GM12801 (cell line): ENCODE data around the gene SLC66A2.

ENCODE experiments used
- TF ChIP-seq, protein P1 (sequence below): IDR thresholded peaks from one replicate; pipeline ENCODE4 v1.5.1; 2011; ENCODE audit warnings: control low read depth; ENCODE audit not compliant: insufficient read length; ENCODE audit errors: extremely low read depth

The SLC66A2 gene

DNA sequence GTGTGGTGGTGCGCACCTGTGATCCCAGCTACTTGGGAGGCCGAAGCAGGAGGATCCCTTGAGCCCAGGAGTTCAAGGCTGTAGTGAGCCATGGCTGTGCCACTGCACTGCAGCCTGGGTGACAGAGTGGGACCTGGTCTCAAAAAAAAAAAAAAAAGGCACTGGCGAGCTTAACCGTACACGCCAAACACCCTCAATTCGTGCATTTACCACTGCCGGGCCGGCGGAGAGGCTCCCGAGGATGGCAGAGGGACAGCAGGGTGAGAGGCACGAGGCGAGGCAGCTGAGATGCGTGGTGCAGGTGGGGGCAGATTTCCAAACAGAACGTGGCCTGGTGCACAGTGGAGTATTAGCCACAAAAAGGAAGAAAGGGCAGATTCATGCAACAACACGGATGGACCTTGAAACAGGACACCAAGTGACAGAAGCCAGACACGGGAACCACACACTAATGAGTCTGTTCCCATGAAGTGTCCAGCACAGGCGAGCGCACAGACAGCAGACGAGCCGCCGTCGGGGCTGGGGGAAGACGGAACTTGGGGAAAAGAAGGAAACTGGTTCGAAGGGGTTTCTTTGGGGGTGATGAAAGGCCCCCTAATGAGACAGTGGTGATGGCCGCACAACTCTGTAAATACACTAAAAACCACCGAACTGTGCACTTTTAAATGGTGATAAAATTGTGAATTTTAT is 27.4 kb downstream of the SLC66A2 start:
- TF ChIP-seq, protein P1, sequence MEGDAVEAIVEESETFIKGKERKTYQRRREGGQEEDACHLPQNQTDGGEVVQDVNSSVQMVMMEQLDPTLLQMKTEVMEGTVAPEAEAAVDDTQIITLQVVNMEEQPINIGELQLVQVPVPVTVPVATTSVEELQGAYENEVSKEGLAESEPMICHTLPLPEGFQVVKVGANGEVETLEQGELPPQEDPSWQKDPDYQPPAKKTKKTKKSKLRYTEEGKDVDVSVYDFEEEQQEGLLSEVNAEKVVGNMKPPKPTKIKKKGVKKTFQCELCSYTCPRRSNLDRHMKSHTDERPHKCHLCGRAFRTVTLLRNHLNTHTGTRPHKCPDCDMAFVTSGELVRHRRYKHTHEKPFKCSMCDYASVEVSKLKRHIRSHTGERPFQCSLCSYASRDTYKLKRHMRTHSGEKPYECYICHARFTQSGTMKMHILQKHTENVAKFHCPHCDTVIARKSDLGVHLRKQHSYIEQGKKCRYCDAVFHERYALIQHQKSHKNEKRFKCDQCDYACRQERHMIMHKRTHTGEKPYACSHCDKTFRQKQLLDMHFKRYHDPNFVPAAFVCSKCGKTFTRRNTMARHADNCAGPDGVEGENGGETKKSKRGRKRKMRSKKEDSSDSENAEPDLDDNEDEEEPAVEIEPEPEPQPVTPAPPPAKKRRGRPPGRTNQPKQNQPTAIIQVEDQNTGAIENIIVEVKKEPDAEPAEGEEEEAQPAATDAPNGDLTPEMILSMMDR = no peak

DNA sequence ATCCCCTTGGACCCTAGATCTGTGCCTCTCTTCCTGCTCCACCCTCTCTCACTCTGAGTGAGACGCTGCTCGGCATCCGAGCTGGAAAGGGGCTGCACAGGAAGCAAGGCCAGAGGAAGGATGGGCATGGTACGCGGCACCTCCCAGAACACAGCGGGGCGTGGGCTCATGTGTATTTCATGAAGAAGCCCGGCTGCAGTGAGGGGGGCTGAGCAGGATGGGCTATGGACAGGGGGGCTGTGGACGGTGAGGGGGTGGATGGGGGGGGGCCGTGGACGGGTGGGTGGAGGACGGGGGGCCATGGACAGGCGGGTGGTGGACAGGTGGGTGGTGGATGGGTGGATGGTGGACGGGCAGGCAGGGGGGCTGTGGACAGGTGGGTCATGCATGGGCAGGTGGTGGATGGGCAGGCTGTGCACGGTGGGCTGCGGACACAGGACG is 28.5 kb downstream of the SLC66A2 start:
- TF ChIP-seq, protein P1 = no peak

DNA sequence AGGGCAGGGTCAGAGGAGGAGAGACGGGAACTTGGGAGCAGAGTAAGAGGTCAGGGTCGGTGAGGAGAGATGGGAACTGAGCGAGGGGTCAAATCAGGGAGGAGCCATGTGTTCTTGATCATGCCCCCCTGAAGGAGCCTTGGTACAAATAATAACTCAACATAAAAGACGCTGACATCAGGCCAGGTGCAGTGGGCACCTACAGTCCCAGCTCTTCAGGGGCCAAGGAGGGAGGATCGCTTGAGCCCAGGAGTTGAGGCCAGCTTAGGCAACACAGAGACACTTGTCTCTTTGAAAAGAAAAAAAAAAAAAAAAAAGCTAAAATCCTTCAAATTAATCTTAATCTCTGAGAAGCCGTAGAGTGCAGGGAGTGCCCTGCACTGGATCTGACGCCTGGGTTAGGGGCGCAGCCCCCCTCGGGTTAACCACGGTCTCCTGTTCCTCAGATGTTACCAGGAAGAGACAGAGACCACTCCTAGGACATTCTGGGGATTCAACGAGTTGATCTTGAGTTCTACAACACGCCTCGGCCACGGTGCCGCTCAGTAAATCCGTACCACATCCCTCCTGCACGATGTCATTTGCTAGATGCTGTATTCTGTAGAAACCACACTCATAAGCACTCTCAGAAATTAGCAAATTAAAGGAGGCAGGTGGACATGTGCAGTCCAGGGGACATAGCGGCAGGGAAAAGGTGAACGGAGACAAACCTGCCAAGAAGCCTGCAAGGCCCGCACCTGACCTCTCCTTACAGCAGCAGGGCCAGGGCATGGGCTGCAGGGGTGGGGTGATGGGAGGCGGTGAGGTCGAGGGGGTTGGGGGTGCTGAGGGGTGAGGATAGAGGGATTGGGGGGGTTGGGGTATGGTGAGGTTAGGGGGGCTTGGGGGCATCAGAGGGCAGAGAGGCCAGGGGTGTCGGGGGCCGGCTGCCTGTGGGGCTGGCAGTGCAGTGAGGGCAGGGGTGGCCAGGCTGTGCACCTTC is 29.2 kb downstream of the SLC66A2 start:
- TF ChIP-seq, protein P1 = no peak

DNA sequence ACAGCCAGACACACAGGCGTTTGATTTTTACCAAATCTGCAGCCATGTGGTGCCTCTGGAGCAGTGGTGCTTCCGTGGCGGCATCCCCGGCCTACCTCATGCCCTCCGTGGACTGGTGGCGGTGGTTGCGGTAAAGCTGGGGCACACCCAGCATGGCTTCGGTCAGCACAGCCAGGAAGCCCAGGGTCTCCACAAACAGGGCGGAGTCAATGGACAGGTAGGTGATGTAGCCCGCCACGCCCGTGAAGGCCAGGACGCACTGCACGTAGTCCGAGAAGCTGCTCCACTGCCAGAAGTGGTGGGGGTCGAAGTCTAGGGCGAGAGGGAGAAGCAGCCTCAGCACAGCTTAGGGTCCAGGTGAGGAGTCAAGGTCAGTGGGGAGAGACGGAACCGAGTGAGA is 32.4 kb downstream of the SLC66A2 start:
- TF ChIP-seq, protein P1 = no peak

DNA sequence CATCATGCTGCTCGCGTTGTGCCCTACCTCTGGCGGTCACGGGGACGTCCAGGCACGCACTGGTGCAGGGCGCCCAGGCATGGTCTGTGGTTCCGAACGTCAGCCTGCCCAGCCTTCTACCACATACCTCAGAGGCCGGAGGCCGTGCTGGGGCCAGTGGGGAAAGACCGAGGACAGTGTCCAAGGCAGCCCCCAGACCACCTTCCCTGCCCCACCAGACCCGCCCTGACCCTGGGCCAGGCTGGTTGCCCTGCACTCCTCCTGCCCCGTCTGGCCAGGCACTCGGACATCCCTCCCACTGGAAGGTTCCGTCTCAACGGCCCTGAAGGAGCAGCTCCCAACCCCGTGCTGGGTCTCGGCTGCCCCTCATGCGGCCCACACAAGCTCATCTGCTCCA is 32.8 kb downstream of the SLC66A2 start:
- TF ChIP-seq, protein P1 = no peak

DNA sequence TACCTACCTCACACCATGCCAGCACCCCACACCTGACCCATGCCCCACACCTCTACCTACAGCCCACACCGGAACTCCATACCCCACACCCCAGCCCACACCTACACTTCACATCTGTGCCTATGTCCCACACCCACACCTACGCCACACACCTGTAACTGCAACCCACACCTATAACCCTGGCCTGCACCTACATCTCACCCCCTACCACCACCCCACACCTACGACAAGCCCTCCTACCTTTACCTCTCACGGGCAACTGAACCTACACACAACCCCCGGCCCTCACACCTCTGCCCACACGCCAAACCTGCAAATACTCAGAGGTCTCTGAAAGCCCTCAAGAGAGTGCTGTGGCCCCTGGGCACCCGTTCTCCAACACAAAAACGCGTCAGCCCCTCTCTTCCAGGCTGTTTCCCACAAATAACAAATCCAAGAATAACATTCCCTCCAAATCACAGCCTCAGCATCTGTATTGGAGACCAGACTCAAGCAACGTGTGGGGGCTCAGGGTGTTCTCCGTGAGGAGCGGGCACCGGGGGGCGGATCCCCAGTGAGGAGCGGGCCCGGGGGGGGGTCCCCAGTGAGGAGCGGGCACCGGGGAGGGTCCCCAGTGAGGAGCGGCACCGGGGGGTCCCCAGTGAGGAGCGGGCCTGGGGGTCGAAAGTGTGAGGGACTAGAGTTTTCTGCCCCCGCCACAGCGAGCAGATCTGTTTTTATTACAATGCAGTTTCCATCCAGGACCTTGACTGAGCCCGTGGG is 33.4 kb downstream of the SLC66A2 start:
- TF ChIP-seq, protein P1 = no peak
